Lung (tissue), 12 donors: ENCODE measurements around the gene CORO1A. TPM values are rescaled to one million over a fixed set of nuclear protein-coding genes. Genes with fewer than 3 reads are reported as not detected.

Source experiments
- ATAC-seq: fragments of 200-7000 bp; cut with Tn5 transposase; one replicate; pipeline ENCODE4 v1.9.1; 2020; ENCODE audit warnings: moderate number of reproducible peaks; ENCODE audit not compliant: insufficient read depth, low FRiP score
- DNase-seq, 3 donors: peaks; one replicate each; pipeline ENCODE4 v3.0.0-alpha.2; 2013 to 2017
- H3K27ac ChIP-seq, 2 donors: one replicate each; pipeline ENCODE4 v1.5.1; 2013; ENCODE audit warnings: mild to moderate bottlenecking in 2 of 2, moderate library complexity in 2 of 2, control low read depth in 1 of 2, inconsistent platforms in 1 of 2, low read depth in 1 of 2, low read length in 1 of 2
- H3K27me3 ChIP-seq, 3 donors: one replicate each; pipeline ENCODE4 v1.5.1; 2013; ENCODE audit warnings: low read length in 2 of 3; ENCODE audit not compliant: control insufficient read depth in 3 of 3, insufficient read depth in 3 of 3
- H3K36me3 ChIP-seq, 4 donors: one replicate each; pipeline ENCODE4 v1.5.1; 2013; ENCODE audit warnings: low read length in 4 of 4, mild to moderate bottlenecking in 1 of 4, moderate library complexity in 1 of 4; ENCODE audit not compliant: control insufficient read depth in 4 of 4, insufficient read depth in 4 of 4
- H3K4me1 ChIP-seq, 5 donors: one replicate each; pipeline ENCODE4 v1.5.1; 2013; ENCODE audit warnings: low read length in 5 of 5, mild to moderate bottlenecking in 2 of 5, moderate library complexity in 1 of 5; ENCODE audit not compliant: control insufficient read depth in 5 of 5, insufficient read depth in 5 of 5
- H3K4me3 ChIP-seq: one replicate; pipeline ENCODE4 v1.5.1; 2013; ENCODE audit warnings: mild to moderate bottlenecking, control low read depth, moderate library complexity
- H3K9ac ChIP-seq, 2 donors: one replicate each; pipeline ENCODE4 v1.5.1; 2013; ENCODE audit warnings: low read length in 2 of 2, control low read depth in 1 of 2; ENCODE audit not compliant: insufficient read depth in 1 of 2
- H3K9me3 ChIP-seq, 4 donors: one replicate each; pipeline ENCODE4 v1.5.1; 2013; ENCODE audit warnings: low read length in 3 of 4, mild to moderate bottlenecking in 1 of 4, moderate library complexity in 1 of 4; ENCODE audit not compliant: control insufficient read depth in 4 of 4, insufficient read depth in 3 of 4
- CTCF ChIP-seq: IDR thresholded peaks from 2 replicates; pipeline ENCODE4 v1.5.1; 2012; ENCODE audit warnings: mild to moderate bottlenecking; ENCODE audit errors: control extremely low read depth, extremely low read depth
- WGBS, 2 donors: extraction: QIAGEN DNeasy Blood & Tissue Kit; methylation state at CpG; one replicate each; pipeline ENCODE4 v1.1.7; 2013; 5-methylcytosine and 5-hydroxymethylcytosine counted together
- polyA plus RNA-seq, 2 donors: library from polyadenylated mRNA; stranded (reverse); fragments of 200-250 nt; gene quantifications; one replicate each; pipeline ENCODE4 v1.2.1, GENCODE V29; 2013
- total RNA-seq, 2 donors: library from RNA; depleted of rRNA in 1 of 2; stranded (reverse); fragments of >200 nt in 1 of 2; gene quantifications; one replicate each; pipeline ENCODE4 v1.2.1, GENCODE V29; 2014 to 2021
- donor health status: control.
- donor health status: control.
- donor health status: Bipolar disorder and iron deficiency.
- donor health status: healthy.
- donor health status: DM: yes; HTN: yes; CAD: no.

Gene CORO1A
- total and polyA plus RNA-seq, 4 donors, result 41.8 to 419 (median 95.5) TPM

- Histone ChIP-seq H3K4me3 (no peak overlapping the region), H3K9ac (no peak overlapping the region), H3K4me1 (no peaks in the 10 kb centered on the region), H3K36me3 (no peaks in the 10 kb centered on the region), H3K27me3 (no peaks in the 10 kb centered on the region), H3K9me3 (no peaks in the 10 kb centered on the region), H3K27ac (no peak overlapping the region)
- DNase-seq (no peak), ATAC-seq (no peak)
- TF ChIP-seq CTCF, result no peak
- 94 to 100% methylated on average over 5 of the region's 5 CpGs for WGBS, 2 donors
Measured at GRCh38 chr16:30155188-30155587, 28.2 kb upstream of the CORO1A start.

GRCh38 chr16:30157214-30157613 lies 26.2 kb upstream of the CORO1A start:
- TF ChIP-seq CTCF, result no peak
- Histone ChIP-seq H3K4me3 (no peak overlapping the region), H3K9me3 (no peaks in the 10 kb centered on the region), H3K36me3 (no peaks in the 10 kb centered on the region), H3K4me1 (no peaks in the 10 kb centered on the region), H3K9ac (no peak overlapping the region), H3K27ac (no peak overlapping the region), H3K27me3 (no peaks in the 10 kb centered on the region)
- DNase-seq, result no peak
- ATAC-seq, result no peak
- WGBS, 2 donors, result 70 to 78% methylated on average over 1 of the region's 1 CpG

DNA sequence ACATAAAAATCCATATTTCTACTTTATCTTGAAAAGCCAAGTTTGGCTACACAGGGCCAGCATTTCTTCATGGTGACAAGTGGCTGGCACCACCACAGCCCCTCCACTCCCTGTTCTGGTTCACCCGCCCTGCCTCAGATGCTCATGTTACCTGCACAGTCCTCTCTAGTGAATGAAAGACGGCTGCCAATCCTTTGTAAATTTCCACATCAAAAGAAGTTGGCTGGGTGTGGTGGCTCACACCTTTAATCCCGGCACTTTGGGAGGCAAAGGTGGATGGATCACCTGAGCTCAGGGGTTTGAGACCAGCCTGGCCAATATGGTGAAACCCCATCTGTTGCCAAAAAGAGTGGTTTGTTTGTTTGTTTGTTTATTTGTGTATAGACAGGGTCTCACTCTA lies 19.9 kb upstream of the CORO1A start:
- ATAC-seq (no peak), DNase-seq (no peak)
- no peaks in the 10 kb centered on the region for H3K27me3 ChIP-seq

More for the DNA sequence above, 19.9 kb upstream of the CORO1A start:
- Histone ChIP-seq H3K27ac (no peak overlapping the region), H3K4me1 (no peaks in the 10 kb centered on the region), H3K9me3 (no peaks in the 10 kb centered on the region), H3K36me3 (no peaks in the 10 kb centered on the region), H3K9ac (no peak overlapping the region), H3K4me3 (no peak overlapping the region)
- no peak for TF ChIP-seq CTCF
- 83 to 92% methylated on average over 3 of the region's 3 CpGs for WGBS, 2 donors
